Endothelial cell of umbilical vein (primary cell): ENCODE measurements around the gene SUCLG2. TPM values are rescaled to one million over a fixed set of nuclear protein-coding genes. Genes with fewer than 3 reads are reported as not detected.

Experiments
- BruUV-seq: library from RNA; stranded (reverse); fragments of 400-500 nt; replicated peaks from 2 replicates; lab custom pipeline; 2021; lab: Mats Ljungman, UMichigan
- CTCF ChIA-PET: fragments of 300-600, 350-600 bp; sonication (Branson Sonifier 250); formaldehyde crosslinking; loops from one replicate; lab custom pipeline; 2021; ENCODE audit warnings: antibody characterized with exemption, inconsistent platforms; lab: Charles Lee
- POLR2A ChIA-PET: fragments of 300-600, 350-600 bp; sonication (Branson Sonifier 250); formaldehyde crosslinking; loops from one replicate; lab custom pipeline; 2021; ENCODE audit warnings: antibody characterized with exemption, inconsistent platforms; lab: Charles Lee
- DNase-seq: peaks from one replicate; pipeline ENCODE4 v3.0.0-alpha.2; 2011; ENCODE audit warnings: low read depth, low spot score
- FAIRE-seq: peaks from 2 replicates; lab custom pipeline; 2011; peaks lifted over from hg19 to GRCh38; lab: Jason Lieb, UNC
- H2AFZ ChIP-seq: 2 replicates; pipeline ENCODE4 v1.6.0; 2012; ENCODE audit warnings: low read depth, low read length, control low read depth, inconsistent platforms
- H3K27ac ChIP-seq: 2 replicates; pipeline ENCODE4 v1.5.1; 2011; ENCODE audit warnings: low read depth, mild to moderate bottlenecking, control low read depth, low read length, moderate library complexity; ENCODE audit not compliant: insufficient read depth
- H3K27me3 ChIP-seq, 2 experiments: 2 replicates each; pipeline versions ENCODE4 v1.6.0 to v1.6.1; 2011; ENCODE audit warnings: low read length in 2 of 2, mixed read lengths in 1 of 2; ENCODE audit not compliant: control insufficient read depth in 2 of 2, insufficient read depth in 2 of 2
- H3K36me3 ChIP-seq, 2 experiments: 2 replicates in 1 of 2; 3 replicates in 1 of 2; pipeline ENCODE4 v1.5.1; 2011; ENCODE audit warnings: low read length in 2 of 2, mild to moderate bottlenecking in 1 of 2, moderate library complexity in 1 of 2; ENCODE audit not compliant: control insufficient read depth in 2 of 2, insufficient read depth in 2 of 2; ENCODE audit errors: extremely low read depth in 1 of 2
- H3K4me1 ChIP-seq: 3 replicates; pipeline ENCODE4 v1.5.1; 2011; ENCODE audit warnings: mild to moderate bottlenecking, low read length; ENCODE audit not compliant: control insufficient read depth, insufficient read depth; ENCODE audit errors: extremely low read depth
- H3K4me2 ChIP-seq: 2 replicates; pipeline ENCODE4 v1.6.1; 2011; ENCODE audit warnings: low read length, control low read depth, mixed read lengths; ENCODE audit not compliant: insufficient read depth
- H3K4me3 ChIP-seq, 3 experiments: fragments of 200-600 bp in 1 of 3; sonication (generic), shearing (Covaris generic) in 1 of 3; replicated peaks in 1 of 3; 2 replicates each; pipeline ENCODE4 v1.5.1; 2011 to 2016; ENCODE audit warnings: control low read depth in 3 of 3, low read length in 3 of 3, mild to moderate bottlenecking in 2 of 3, inconsistent platforms in 1 of 3, low read depth in 1 of 3, moderate library complexity in 1 of 3; ENCODE audit not compliant: insufficient read depth in 1 of 3
- H3K79me2 ChIP-seq: 2 replicates; pipeline ENCODE4 v1.6.0; 2012; ENCODE audit warnings: low read length, inconsistent platforms; ENCODE audit not compliant: control insufficient read depth, insufficient read depth
- H3K9ac ChIP-seq: replicated peaks from 2 replicates; pipeline ENCODE3; 2011; ENCODE audit warnings: low read length, control low read depth; ENCODE audit not compliant: insufficient read depth; ENCODE audit errors: extremely low read depth
- H3K9me1 ChIP-seq: replicated peaks from 3 replicates; pipeline ENCODE4 v1.6.0; 2011; ENCODE audit warnings: mild to moderate bottlenecking, low read length; ENCODE audit not compliant: control insufficient read depth, insufficient read depth; ENCODE audit errors: extremely low read depth
- H3K9me3 ChIP-seq: replicated peaks from 2 replicates; pipeline ENCODE4 v1.5.1; 2012; ENCODE audit warnings: low read length, inconsistent platforms; ENCODE audit not compliant: control insufficient read depth, insufficient read depth
- H4K20me1 ChIP-seq: replicated peaks from 2 replicates; pipeline ENCODE3; 2011; ENCODE audit warnings: mild to moderate bottlenecking, low read length; ENCODE audit not compliant: control insufficient read depth, insufficient read depth; ENCODE audit errors: extremely low read depth
- EZH2 ChIP-seq: IDR thresholded peaks from 2 replicates; pipeline ENCODE4 v1.6.1; 2012; ENCODE audit warnings: borderline replicate concordance, low read depth, mild to moderate bottlenecking, moderate library complexity, low read length, inconsistent platforms; ENCODE audit not compliant: severe bottlenecking
- FOS ChIP-seq: IDR thresholded peaks from 2 replicates; pipeline ENCODE4 v1.6.1; 2011; ENCODE audit warnings: mild to moderate bottlenecking, low read length, moderate library complexity, borderline replicate concordance; ENCODE audit not compliant: insufficient read depth
- GATA2 ChIP-seq: IDR thresholded peaks from 2 replicates; pipeline ENCODE4 v1.7.0; 2011; ENCODE audit warnings: low read depth, mild to moderate bottlenecking, moderate library complexity, mixed read lengths, low read length; ENCODE audit not compliant: insufficient read length, insufficient read depth
- JUN ChIP-seq: IDR thresholded peaks from 2 replicates; pipeline ENCODE4 v1.6.1; 2011; ENCODE audit warnings: borderline replicate concordance, low read depth; ENCODE audit not compliant: insufficient read length, insufficient read depth
- MAX ChIP-seq: IDR thresholded peaks from 2 replicates; pipeline ENCODE4 v1.6.1; 2011; ENCODE audit not compliant: insufficient read depth, insufficient read length
- POLR2A ChIP-seq: IDR thresholded peaks from 2 replicates; pipeline ENCODE4 v1.6.1; 2012; ENCODE audit warnings: low read depth, mild to moderate bottlenecking, control low read depth, low read length
- POLR2AphosphoS5 ChIP-seq: IDR thresholded peaks from 2 replicates; pipeline ENCODE4 v1.6.1; 2012; ENCODE audit warnings: low read depth, mild to moderate bottlenecking, control low read depth, low read length, moderate library complexity; ENCODE audit not compliant: insufficient read depth
- dilution Hi-C: fragments of 300-500 bp; cut with MboI; formaldehyde crosslinking; loops from one replicate; pipeline ENCODE4 v1.15.0; 2019; ENCODE audit warnings: low sequenced_read_pairs; ENCODE audit not compliant: extremely low pct_ligation_motif_present
- intact Hi-C: fragments of 100-400 bp; cut with micrococcal nuclease; formaldehyde crosslinking; loops from one replicate; pipeline ENCODE4 v1.10.0; 2022
- polyA plus RNA-seq, 4 experiments: library from polyadenylated mRNA; depleted of rRNA in 3 of 4; stranded (reverse) in 3 of 4; unstranded in 1 of 4; fragments of >200 nt; gene quantifications; 2 replicates each; pipeline versions ENCODE4 v1.2.1 to v1.2.3, GENCODE V29; 2011 to 2012; ENCODE audit warnings: missing spikeins in 1 of 4
- total RNA-seq: library from RNA; stranded (reverse); gene quantifications from 2 replicates; pipeline ENCODE4 v1.2.3, GENCODE V29; 2021

SUCLG2 gene
- total and polyA plus RNA-seq, 2 donors (not counting 3 experiments of a cell fraction or from before 2014, with no cell fraction given), result 8.1 to 38.3 TPM

DNA sequence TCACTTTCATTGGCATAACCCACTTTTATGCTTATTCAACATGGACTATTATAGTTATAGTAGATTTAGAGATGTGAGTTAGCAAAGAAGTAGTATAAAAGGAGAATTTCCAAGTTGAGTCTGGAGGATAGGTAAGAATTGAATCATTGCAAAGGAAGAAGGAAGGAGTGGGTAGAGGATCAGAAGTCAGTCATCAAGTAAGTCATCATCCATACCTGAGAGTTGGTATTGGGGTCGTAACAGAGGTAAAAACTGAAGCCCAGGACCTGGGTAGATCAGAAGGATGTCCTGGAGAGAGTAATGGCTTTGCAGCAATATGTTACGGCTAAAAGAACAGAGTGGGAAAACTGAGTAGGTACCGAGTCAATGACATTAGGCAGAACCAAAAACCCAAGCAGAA is 265.7 kb downstream of the SUCLG2 start:
- intact Hi-C loops (loop anchor here (10.0 kb wide), 3 partner anchors 274 to 414 kb away; no protein-coding TSS in a partner anchor), dilution Hi-C loops (no loop called here)
- no peaks in the 10 kb centered on the region for H3K9me1 ChIP-seq
- no peaks in the 10 kb centered on the region for H3K27me3 ChIP-seq
- FAIRE-seq, result no peak
- POLR2A ChIA-PET, result no interaction called here
- CTCF ChIA-PET, result interaction anchor here (0.9 kb wide), 1 partner anchor 217 kb away, joined by 3 read pairs; no protein-coding TSS in a partner anchor
- no peak overlapping the region for H3K4me2 ChIP-seq
- H2AFZ ChIP-seq, result no peak overlapping the region
- TF ChIP-seq POLR2AphosphoS5 (no peak), JUN (no peak), POLR2A (no peak), EZH2 (no peak), GATA2 (no peak)
- no peaks in the 10 kb centered on the region for H4K20me1 ChIP-seq
- H3K9me3 ChIP-seq, result no peaks in the 10 kb centered on the region
- no peaks in the 10 kb centered on the region for H3K4me1 ChIP-seq
- no TSS peak for BruUV-seq
- H3K36me3 ChIP-seq, result no peaks in the 10 kb centered on the region
- H3K27ac ChIP-seq, result no peak overlapping the region
- no peak overlapping the region for H3K4me3 ChIP-seq
- no peak for DNase-seq
- no peak overlapping the region for H3K9ac ChIP-seq
- H3K79me2 ChIP-seq, result no peaks in the 10 kb centered on the region

GRCh38 chr3:67386451-67386850 is 268.0 kb downstream of the SUCLG2 start:
- POLR2A ChIA-PET, result no interaction called here
- CTCF ChIA-PET, result interaction anchor here (10.2 kb wide), 1 partner anchor 404 kb away, joined by 137 read pairs; no protein-coding TSS in a partner anchor
- FAIRE-seq (no peak), DNase-seq (no peak)
- Histone ChIP-seq H3K27ac (no peak overlapping the region), H3K9me3 (no peaks in the 10 kb centered on the region), H3K4me2 (no peak overlapping the region), H3K4me1 (no peaks in the 10 kb centered on the region), H3K79me2 (no peaks in the 10 kb centered on the region), H2AFZ (no peak overlapping the region), H3K9me1 (no peaks in the 10 kb centered on the region), H3K36me3 (no peaks in the 10 kb centered on the region), H3K27me3 (no peaks in the 10 kb centered on the region), H4K20me1 (no peaks in the 10 kb centered on the region), H3K4me3 (no peak overlapping the region), H3K9ac (no peak overlapping the region)
- TF ChIP-seq MAX, result no peak
- TF ChIP-seq FOS, result no peak
- no TSS peak for BruUV-seq
- intact Hi-C loops, result loop anchor here (10.0 kb wide), 3 partner anchors 272 to 412 kb away; no protein-coding TSS in a partner anchor
- dilution Hi-C loops, result no loop called here
